AG04450 (cell line): ENCODE measurements around the gene ELAVL2. TPM values are rescaled to one million over a fixed set of nuclear protein-coding genes. Genes with fewer than 3 reads are reported as not detected.

Experiments used
- CTCF ChIA-PET: fragments of 300-600, 350-600 bp; formaldehyde crosslinking; extraction: SDS; loops from one replicate; lab custom pipeline; 2022; ENCODE audit warnings: antibody characterized with exemption, inconsistent platforms; lab: Charles Lee
- POLR2A ChIA-PET: fragments of 350-600 bp; formaldehyde crosslinking; extraction: SDS; loops from one replicate; lab custom pipeline; 2021; ENCODE audit warnings: antibody characterized with exemption, inconsistent platforms; lab: Yijun Ruan, JAX
- DNase-seq: peaks from one replicate; pipeline ENCODE4 v3.0.0-alpha.2; 2011; ENCODE audit warnings: low read depth, low spot score
- H3K27ac ChIP-seq: one replicate; pipeline ENCODE4 v1.5.1; 2012; ENCODE audit warnings: low read depth, low read length, control low read depth
- H3K27me3 ChIP-seq: one replicate; pipeline ENCODE4 v1.6.0; 2012; ENCODE audit warnings: low read length; ENCODE audit not compliant: control insufficient read depth, insufficient read depth
- H3K4me3 ChIP-seq: 2 replicates; pipeline ENCODE4 v1.5.1; 2011; ENCODE audit warnings: mild to moderate bottlenecking, low read depth, low read length, control low read depth
- H3K9me3 ChIP-seq: 2 replicates; pipeline ENCODE4 v1.5.1; 2012; ENCODE audit warnings: low read length; ENCODE audit not compliant: control insufficient read depth, insufficient read depth
- CTCF ChIP-seq: IDR thresholded peaks from 2 replicates; pipeline ENCODE4 v1.5.1; 2011; ENCODE audit warnings: low read depth, low read length, control low read depth, inconsistent platforms
- polyA minus RNA-seq: library from RNA; depleted of rRNA, polyadenylated mRNA; stranded (reverse); fragments of >200 nt; gene quantifications from 2 replicates; pipeline ENCODE4 v1.2.3, GENCODE V29; 2011; rRNA and poly(A)+ RNA removed
- polyA plus RNA-seq: library from polyadenylated mRNA; depleted of rRNA; stranded (reverse); fragments of >200 nt; gene quantifications from 2 replicates; pipeline ENCODE4 v1.2.3, GENCODE V29; 2011; rRNA removed

Gene ELAVL2
- 0.04 and 0.05 TPM in 2 replicates for polyA plus RNA-seq
- 0.14 TPM in 1 of 2 replicates, not detected in the other for polyA minus RNA-seq

DNA sequence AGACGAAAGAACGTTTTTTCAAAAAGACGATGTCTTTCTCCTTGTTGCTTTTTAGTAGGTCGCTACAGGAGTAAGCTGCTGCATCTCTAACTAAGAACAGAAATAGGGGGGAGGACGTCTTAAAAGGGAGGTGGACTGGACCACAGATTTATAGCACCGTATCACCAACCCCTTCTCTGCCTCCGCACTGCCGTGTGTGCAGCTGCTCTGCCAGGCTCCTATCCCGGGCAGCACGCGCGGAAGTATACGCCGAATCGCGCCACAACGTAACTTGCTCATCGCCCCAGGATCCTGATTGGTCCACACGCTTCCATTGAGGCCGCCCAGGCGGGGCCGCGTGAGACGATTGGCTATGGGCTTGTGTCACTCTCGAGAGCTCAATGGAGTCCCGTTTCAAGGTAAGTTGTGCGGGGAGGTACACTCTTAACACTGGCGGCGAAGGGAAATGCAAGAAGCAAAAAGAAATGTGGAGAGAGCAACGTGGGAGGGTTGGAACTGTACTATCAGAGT lies at the start of gene ELAVL2:
Gene ELAVL2, minus strand, starts transcription at position 121 of the 510 bp plus-strand sequence. CDS start 64,006 bp downstream, outside the sequence.
- Histone ChIP-seq H3K27ac (no peak within 1 kb of the TSS), H3K9me3 (peaks cover 10% of the 10 kb centered on the region), H3K27me3 (peaks cover 29% of the 10 kb centered on the region), H3K4me3 (peak within 1 kb of the TSS; percentile 56)
- DNase-seq = peak; percentile 79
- CTCF ChIA-PET = no interaction called here
- POLR2A ChIA-PET = interaction anchor here (0.6 kb wide), 1 partner anchor 1006 kb away, joined by 4 read pairs; no protein-coding TSS in a partner anchor
- TF ChIP-seq CTCF = no peak

GRCh38 chr9:23858234-23858633 lies 32.2 kb upstream of the ELAVL2 start:
- Histone ChIP-seq H3K27me3 (no peaks in the 10 kb centered on the region), H3K4me3 (no peak overlapping the region), H3K9me3 (peaks cover 2% of the 10 kb centered on the region; the same call in 1 of the 2 replicates), H3K27ac (no peak overlapping the region)
- DNase-seq = no peak
- CTCF ChIA-PET = no interaction called here
- TF ChIP-seq CTCF = no peak
- POLR2A ChIA-PET = no interaction called here

- no peak overlapping the region for H3K27ac ChIP-seq
- no peak overlapping the region for H3K4me3 ChIP-seq
- no peak for TF ChIP-seq CTCF
- POLR2A ChIA-PET = no interaction called here
- H3K9me3 ChIP-seq = peaks cover 6% of the 10 kb centered on the region; the same call in 1 of the 2 replicates
- no peak for DNase-seq
- no peaks in the 10 kb centered on the region for H3K27me3 ChIP-seq
- CTCF ChIA-PET = no interaction called here
Observed at GRCh38 chr9:23855873-23856604, 30.0 kb upstream of the ELAVL2 start.

- CTCF ChIA-PET = no interaction called here
- peak overlapping the region; percentile 22 for H3K4me3 ChIP-seq
Observed at GRCh38 chr9:23850690-23851629, 24.9 kb upstream of the ELAVL2 start.

More at GRCh38 chr9:23850690-23851629, 24.9 kb upstream of the ELAVL2 start:
- H3K27ac ChIP-seq = no peak overlapping the region
- H3K9me3 ChIP-seq = peaks cover 14% of the 10 kb centered on the region; the same call in 1 of the 2 replicates
- no peak for TF ChIP-seq CTCF
- no peak for DNase-seq
- no peaks in the 10 kb centered on the region for H3K27me3 ChIP-seq
- POLR2A ChIA-PET = no interaction called here
